T-helper 2 cell (primary cell): ENCODE measurements around the gene TLE1.
"Not testable (repeated sequence)": the region's sequence is repeated elsewhere in the genome, so short reads cannot be mapped to it uniquely, and the experiment has no call there.

ENCODE experiments used
- DNase-seq, 5 experiments: peaks; one replicate each; pipeline versions ENCODE4 v3.0.0 to v3.0.0-alpha.2; 2012 to 2022

Gene TLE1

GRCh38 chr9:81621785-81622259 is 67.5 kb downstream of the TLE1 start:
- DNase-seq, result no peak

GRCh38 chr9:81621118-81621517 is 68.2 kb downstream of the TLE1 start:
- DNase-seq, result no peak

GRCh38 chr9:81620002-81620390 is 69.4 kb downstream of the TLE1 start:
- peak in 2 of 5 experiments; percentile 5 to 9 for DNase-seq

- no peak for DNase-seq
These were observed 69.9 kb downstream of the TLE1 start for GRCh38 chr9:81619353-81620001.

- DNase-seq, result no peak
These were observed 70.4 kb downstream of the TLE1 start for GRCh38 chr9:81618923-81619322.

GRCh38 chr9:81616141-81616540 is 73.2 kb downstream of the TLE1 start:
- DNase-seq, result no peak

- no peak for DNase-seq
These were observed 75.0 kb downstream of the TLE1 start for GRCh38 chr9:81614335-81614734.

- DNase-seq, result no peak
These were observed 76.1 kb downstream of the TLE1 start for GRCh38 chr9:81613002-81613812.

- no peak for DNase-seq
These were observed 77.7 kb downstream of the TLE1 start for GRCh38 chr9:81611664-81612063.

- DNase-seq, result no peak
These were observed 78.6 kb downstream of the TLE1 start for GRCh38 chr9:81610740-81611107.

- DNase-seq, result peak in 1 of 5 experiments; percentile 25
These were observed 79.3 kb downstream of the TLE1 start for GRCh38 chr9:81609782-81610739.

- no peak for DNase-seq
These were observed 81.1 kb downstream of the TLE1 start for GRCh38 chr9:81608289-81608657.

GRCh38 chr9:81607593-81608288 is 81.6 kb downstream of the TLE1 start:
- no peak for DNase-seq

GRCh38 chr9:81606261-81606660 is 83.1 kb downstream of the TLE1 start:
- DNase-seq, result not testable (repeated sequence)

- no peak for DNase-seq
These were observed 84.1 kb downstream of the TLE1 start for GRCh38 chr9:81605170-81605670.

GRCh38 chr9:81604306-81605169 is 84.8 kb downstream of the TLE1 start:
- DNase-seq, result no peak

GRCh38 chr9:81602887-81603680 is 86.3 kb downstream of the TLE1 start:
- DNase-seq, result no peak

GRCh38 chr9:81601639-81602623 is 87.4 kb downstream of the TLE1 start:
- no peak for DNase-seq

- DNase-seq, result no peak
These were observed 88.7 kb downstream of the TLE1 start for GRCh38 chr9:81600631-81601030.
